Suprapubic skin (tissue), 4 donors: ENCODE measurements around the gene RNF167. TPM values are rescaled to one million over a fixed set of nuclear protein-coding genes. Genes with fewer than 3 reads are reported as not detected.

Source experiments
- DNase-seq, 2 donors: peaks; one replicate each; pipeline ENCODE4 v3.0.0-alpha.2; 2019; ENCODE audit warnings: low spot score in 2 of 2
- H3K27ac ChIP-seq: fragments of 200-600 bp; sonication (generic); one replicate; pipeline ENCODE4 v1.5.1; 2019
- H3K27me3 ChIP-seq: fragments of 200-600 bp; sonication (generic); one replicate; pipeline ENCODE4 v1.5.1; 2019
- H3K36me3 ChIP-seq: fragments of 200-600 bp; sonication (generic); one replicate; pipeline ENCODE4 v1.5.1; 2019
- H3K4me1 ChIP-seq: fragments of 200-600 bp; sonication (generic); one replicate; pipeline ENCODE4 v1.5.1; 2019
- H3K4me3 ChIP-seq: fragments of 200-600 bp; sonication (generic); one replicate; pipeline ENCODE4 v1.5.1; 2019; ENCODE audit warnings: mild to moderate bottlenecking
- H3K9me3 ChIP-seq: fragments of 200-600 bp; sonication (generic); one replicate; pipeline ENCODE4 v1.5.1; 2019
- CTCF ChIP-seq, 2 donors: fragments of 200-600 bp in 1 of 2; fragments of 450-650 bp in 1 of 2; sonication (generic) in 1 of 2; IDR thresholded peaks; one replicate each; pipeline ENCODE4 v1.5.1; 2016 to 2019; ENCODE audit warnings: antibody characterized with exemption in 2 of 2, mild to moderate bottlenecking in 1 of 2, moderate library complexity in 1 of 2
- EP300 ChIP-seq: sonication (generic); formaldehyde crosslinking; IDR thresholded peaks from one replicate; pipeline ENCODE4 v1.6.1; 2017; ENCODE audit warnings: antibody characterized with exemption
- POLR2A ChIP-seq, 2 donors: fragments of 450-650 bp; IDR thresholded peaks; one replicate each; pipeline ENCODE4 v1.6.1; 2017; ENCODE audit warnings: antibody characterized with exemption in 2 of 2, mild to moderate bottlenecking in 2 of 2, moderate library complexity in 2 of 2
- POLR2AphosphoS5 ChIP-seq, 3 donors: sonication (generic); formaldehyde crosslinking; IDR thresholded peaks; one replicate each; pipeline ENCODE4 v1.6.1; 2017; ENCODE audit warnings: antibody characterized with exemption in 3 of 3
- WGBS: methylation state at CpG from one replicate; pipeline ENCODE4 v1.1.5; 2018; 5-methylcytosine and 5-hydroxymethylcytosine counted together
- total RNA-seq, 4 donors: library from RNA; depleted of rRNA; stranded (reverse); fragments of >200 nt; gene quantifications; one replicate each; pipeline ENCODE4 v1.1.0, GENCODE V29; 2016

Gene RNF167
- total RNA-seq, 4 donors from 2014 or later: 74.1 to 118 (median 99.4) TPM

GRCh38 chr17:4946312-4946976 is 6.4 kb downstream of the RNF167 start:
- H3K36me3 ChIP-seq: peaks cover 30% of the 10 kb centered on the region
- 19% methylated on average over 16 of the region's 16 CpGs for WGBS

GRCh38 chr17:4947010-4947410 is 6.9 kb downstream of the RNF167 start:
- H3K27ac ChIP-seq: peak overlapping the region; percentile 98
- H3K4me1 ChIP-seq: peaks cover 73% of the 10 kb centered on the region
- peaks cover 29% of the 10 kb centered on the region for H3K36me3 ChIP-seq
- TF ChIP-seq CTCF (IDR thresholded peaks at IDR 0.05) (no peak), POLR2AphosphoS5 (IDR thresholded peaks at IDR 0.05) (no peak), EP300 (no peak), POLR2A (IDR thresholded peaks at IDR 0.05) (no peak)
- no peaks in the 10 kb centered on the region for H3K9me3 ChIP-seq
- no peaks in the 10 kb centered on the region for H3K27me3 ChIP-seq
- no peak for DNase-seq
- WGBS: 0% methylated on average over 7 of the region's 7 CpGs
- peak overlapping the region; percentile 85 for H3K4me3 ChIP-seq

More at GRCh38 chr17:4946312-4946976, 6.4 kb downstream of the RNF167 start:
- no peak for DNase-seq
- peak overlapping the region; percentile 98 for H3K27ac ChIP-seq
- H3K4me1 ChIP-seq: peaks cover 79% of the 10 kb centered on the region
- H3K9me3 ChIP-seq: no peaks in the 10 kb centered on the region
- H3K27me3 ChIP-seq: no peaks in the 10 kb centered on the region
- TF ChIP-seq EP300 (no peak), CTCF (IDR thresholded peaks at IDR 0.05) (no peak), POLR2A (IDR thresholded peaks at IDR 0.05) (no peak), POLR2AphosphoS5 (IDR thresholded peaks at IDR 0.05) (no peak)
- H3K4me3 ChIP-seq: peak overlapping the region; percentile 85

- 0% methylated on average over 16 of the region's 56 CpGs for WGBS
- H3K4me1 ChIP-seq: peaks cover 67% of the 10 kb centered on the region
- H3K36me3 ChIP-seq: peaks cover 23% of the 10 kb centered on the region
- H3K27ac ChIP-seq: peak overlapping the region; percentile 98
- TF ChIP-seq POLR2AphosphoS5 (IDR thresholded peaks at IDR 0.05) (peak in 1 of 3 donors; percentile 10), CTCF (IDR thresholded peaks at IDR 0.05) (no peak)
- DNase-seq: peak in 1 of 2 donors; percentile 81
- no peaks in the 10 kb centered on the region for H3K27me3 ChIP-seq
- H3K9me3 ChIP-seq: no peaks in the 10 kb centered on the region
- peak overlapping the region; percentile 85 for H3K4me3 ChIP-seq
These were observed 7.5 kb downstream of the RNF167 start for GRCh38 chr17:4947411-4948165.

DNA sequence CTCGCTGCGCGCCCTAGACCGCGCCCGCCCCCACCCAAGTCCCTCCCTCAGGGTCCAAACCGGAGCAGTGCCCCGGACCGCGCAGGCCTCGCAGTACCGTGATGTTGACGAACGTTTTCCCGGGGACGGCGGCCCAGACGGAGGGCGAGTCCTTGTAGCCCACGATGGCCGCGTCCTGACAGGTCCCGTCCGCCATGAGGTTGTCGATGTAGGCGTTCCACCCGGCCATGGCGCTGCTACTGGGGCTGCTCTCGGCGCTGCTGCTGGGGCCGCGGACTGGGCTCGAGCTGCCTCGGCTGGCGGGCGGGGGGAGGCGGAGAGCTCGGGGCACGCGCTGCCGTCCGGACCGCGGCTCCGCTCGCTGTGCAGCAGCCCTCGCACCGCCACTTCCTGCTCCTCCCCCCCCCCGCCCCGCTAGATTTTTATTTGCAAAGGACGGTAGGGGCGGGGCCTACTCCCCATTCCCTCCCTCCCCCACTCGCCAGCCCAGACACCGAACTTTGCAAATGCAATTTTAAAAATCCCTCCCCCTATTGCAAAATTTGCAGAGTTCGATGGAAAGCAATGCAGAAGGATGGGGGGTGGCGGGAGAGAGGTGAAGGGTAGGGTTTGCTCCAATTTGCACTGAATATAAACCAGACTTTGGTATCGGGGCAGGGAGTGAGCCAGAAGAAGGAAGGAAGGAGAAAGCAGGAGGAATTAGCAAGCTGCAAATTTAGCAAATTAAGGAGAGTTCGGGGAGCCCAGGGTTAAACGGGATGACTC is 8.3 kb downstream of the RNF167 start, which contains the start of gene PFN1:
Gene PFN1, minus strand, starts transcription at position 365 of the 765 bp plus-strand sequence. Its CDS starts 136 bp downstream, at position 229.
- H3K9me3 ChIP-seq: no peaks in the 10 kb centered on the region
- H3K27ac ChIP-seq: peak within 1 kb of the TSS; percentile 98
- no peaks in the 10 kb centered on the region for H3K27me3 ChIP-seq
- H3K4me3 ChIP-seq: peak within 1 kb of the TSS; percentile 85
- H3K36me3 ChIP-seq: peaks cover 15% of the 10 kb centered on the region
- WGBS: 0% methylated on average over 6 of the region's 59 CpGs
- TF ChIP-seq POLR2AphosphoS5 (IDR thresholded peaks at IDR 0.05) (no peak), POLR2A (IDR thresholded peaks at IDR 0.05) (peak in 1 of 2 donors; percentile 82)
- peak; percentile 95 to 98 for DNase-seq
- H3K4me1 ChIP-seq: peaks cover 60% of the 10 kb centered on the region

DNA sequence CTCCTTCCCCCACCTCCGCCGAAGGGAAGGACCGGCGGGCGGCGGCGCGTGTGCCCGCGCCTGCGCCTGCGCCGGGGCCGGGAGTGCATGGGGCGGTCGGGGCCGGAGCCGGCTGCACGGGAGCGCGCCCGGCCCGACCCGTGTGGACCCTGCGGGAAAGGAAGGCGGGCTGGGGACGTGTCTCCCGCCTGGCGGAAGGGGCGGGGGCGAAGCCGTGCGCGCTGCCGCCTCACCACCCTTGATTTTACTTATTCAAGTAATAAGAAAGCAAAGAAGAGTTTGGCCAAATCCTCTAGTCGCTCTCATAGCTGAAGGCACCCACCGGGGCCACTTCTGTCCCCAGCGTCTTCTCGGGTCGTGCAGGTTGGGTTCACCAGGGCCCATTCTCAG is 8.9 kb downstream of the RNF167 start:
- peak overlapping the region; percentile 85 for H3K4me3 ChIP-seq
- peak overlapping the region; percentile 98 for H3K27ac ChIP-seq
- DNase-seq: peak; percentile 85
- H3K36me3 ChIP-seq: peaks cover 10% of the 10 kb centered on the region
- no peaks in the 10 kb centered on the region for H3K9me3 ChIP-seq
- peaks cover 61% of the 10 kb centered on the region for H3K4me1 ChIP-seq
- H3K27me3 ChIP-seq: no peaks in the 10 kb centered on the region
- TF ChIP-seq POLR2AphosphoS5 (IDR thresholded peaks at IDR 0.05): no peak
- TF ChIP-seq CTCF (IDR thresholded peaks at IDR 0.05): no peak
- no peak for TF ChIP-seq EP300
- no peak for TF ChIP-seq POLR2A (IDR thresholded peaks at IDR 0.05)
- WGBS: 1% methylated on average over 38 of the region's 40 CpGs
